Measurements from ENCODE around the gene RANBP10.

GRCh38 chr16:67707790-67708189 is 98.6 kb downstream of the RANBP10 start:
- no peak for TF ChIP-seq CTCF (IDR thresholded peaks at IDR 0.05)
- no peak for TF ChIP-seq POLR2A (IDR thresholded peaks at IDR 0.05)

Measured in right lobe of liver (tissue), 4 donors.